Activated effector memory CD4-positive, alpha-beta T cell treated with Interleukin-2 at 50 U/mL for 16 hours (primary cell): Measurements from ENCODE around the gene AFAP1.

Source experiments
- DNase-seq: peaks from one replicate; pipeline ENCODE4 v3.0.0-alpha.2; 2020

Gene AFAP1

DNA sequence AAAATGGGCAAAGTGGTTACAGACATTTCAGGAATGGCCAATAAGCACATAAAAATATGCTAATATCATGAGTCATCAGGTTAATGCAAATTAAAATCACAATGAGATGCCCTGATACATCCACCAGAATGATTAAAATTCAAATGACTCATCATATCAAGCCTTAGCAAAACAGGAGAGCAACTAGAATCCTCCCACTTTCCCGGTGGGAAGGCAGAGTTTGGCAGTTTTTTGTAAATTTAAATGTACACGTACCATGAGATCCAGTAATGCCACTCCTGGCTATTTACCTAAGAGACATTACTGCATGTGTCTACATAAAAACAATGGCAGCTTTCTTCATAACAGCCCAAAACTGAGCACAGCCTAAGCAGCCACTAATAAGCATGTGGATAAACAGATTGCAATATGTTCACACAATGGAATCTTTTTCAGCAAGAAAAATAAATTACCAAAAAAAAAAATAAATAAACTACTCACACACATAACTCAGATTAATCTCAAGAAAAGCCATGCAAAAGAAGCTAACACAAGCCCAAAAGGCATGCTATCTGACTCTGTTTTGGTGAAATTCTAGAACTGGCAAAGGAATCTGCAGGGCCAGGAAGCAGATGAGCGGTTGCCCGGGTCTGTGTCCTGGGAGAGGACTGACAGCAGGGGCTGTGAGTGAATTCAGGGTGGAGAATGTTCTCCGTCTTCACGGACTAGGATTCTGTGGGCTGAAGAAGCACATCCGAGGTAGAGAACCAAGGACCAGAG lies 48.8 kb downstream of the AFAP1 start:
- DNase-seq = no peak

DNA sequence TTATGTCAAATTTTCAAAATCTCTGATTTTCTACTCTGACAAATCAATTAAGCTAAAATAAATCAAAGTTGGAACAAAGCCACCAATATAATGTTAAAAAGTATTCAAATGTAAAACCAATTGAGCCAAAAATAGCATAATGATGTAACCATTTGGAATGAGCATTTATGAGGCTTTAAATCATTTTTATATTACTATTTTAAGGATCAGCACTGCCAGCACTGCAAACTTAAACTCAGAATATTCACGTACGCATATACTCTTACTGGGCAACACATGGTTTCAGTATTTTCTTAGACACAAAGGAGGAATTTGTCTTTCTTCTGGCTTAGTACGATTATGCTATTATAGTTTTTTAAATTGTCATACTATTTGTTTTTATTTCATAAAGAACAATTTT lies 52.2 kb downstream of the AFAP1 start:
- no peak for DNase-seq

DNA sequence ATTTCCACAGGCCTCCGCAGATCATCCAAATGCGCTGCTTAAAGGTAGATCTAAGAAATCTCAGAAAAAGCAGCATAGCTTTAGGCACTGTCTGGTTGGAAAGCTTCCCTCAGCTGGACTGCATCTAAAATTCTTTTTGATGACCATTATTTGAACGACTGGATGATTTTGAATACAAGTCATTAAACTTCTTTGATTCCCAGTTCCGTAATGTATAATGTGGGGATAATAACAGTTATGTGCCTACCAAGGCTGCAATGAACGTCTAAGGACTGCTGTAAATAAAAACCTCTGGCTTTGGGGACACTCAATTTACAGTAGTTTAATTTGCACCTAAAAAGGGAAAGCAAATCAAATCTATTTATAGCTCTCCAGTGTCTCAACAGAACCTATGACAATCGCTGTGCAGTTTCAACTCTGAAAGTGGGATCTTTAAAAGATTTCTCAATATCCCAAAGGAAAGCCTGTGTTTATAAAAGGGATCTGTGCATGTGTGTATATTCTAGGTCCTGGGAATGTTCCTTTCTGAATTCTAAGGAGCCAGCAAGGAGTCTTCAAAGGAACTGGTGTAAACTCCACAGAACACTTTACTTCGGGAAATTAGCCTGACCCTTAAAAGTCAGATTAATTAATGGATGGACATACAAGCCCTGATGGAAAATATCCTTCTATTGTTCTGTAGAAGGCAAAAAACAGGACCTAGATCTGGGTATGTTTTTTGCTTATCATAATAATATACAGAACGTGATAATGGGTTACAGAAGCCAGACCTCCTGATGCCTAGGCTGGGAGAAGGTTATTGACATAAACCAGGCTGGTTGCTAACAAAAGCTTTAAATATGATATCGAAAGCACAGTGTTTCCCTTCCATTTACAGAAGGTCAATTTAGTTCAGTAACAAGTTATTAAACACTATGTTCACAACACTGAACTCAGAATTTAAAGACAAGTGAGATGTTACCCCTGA lies 53.4 kb downstream of the AFAP1 start:
- no peak for DNase-seq

DNA sequence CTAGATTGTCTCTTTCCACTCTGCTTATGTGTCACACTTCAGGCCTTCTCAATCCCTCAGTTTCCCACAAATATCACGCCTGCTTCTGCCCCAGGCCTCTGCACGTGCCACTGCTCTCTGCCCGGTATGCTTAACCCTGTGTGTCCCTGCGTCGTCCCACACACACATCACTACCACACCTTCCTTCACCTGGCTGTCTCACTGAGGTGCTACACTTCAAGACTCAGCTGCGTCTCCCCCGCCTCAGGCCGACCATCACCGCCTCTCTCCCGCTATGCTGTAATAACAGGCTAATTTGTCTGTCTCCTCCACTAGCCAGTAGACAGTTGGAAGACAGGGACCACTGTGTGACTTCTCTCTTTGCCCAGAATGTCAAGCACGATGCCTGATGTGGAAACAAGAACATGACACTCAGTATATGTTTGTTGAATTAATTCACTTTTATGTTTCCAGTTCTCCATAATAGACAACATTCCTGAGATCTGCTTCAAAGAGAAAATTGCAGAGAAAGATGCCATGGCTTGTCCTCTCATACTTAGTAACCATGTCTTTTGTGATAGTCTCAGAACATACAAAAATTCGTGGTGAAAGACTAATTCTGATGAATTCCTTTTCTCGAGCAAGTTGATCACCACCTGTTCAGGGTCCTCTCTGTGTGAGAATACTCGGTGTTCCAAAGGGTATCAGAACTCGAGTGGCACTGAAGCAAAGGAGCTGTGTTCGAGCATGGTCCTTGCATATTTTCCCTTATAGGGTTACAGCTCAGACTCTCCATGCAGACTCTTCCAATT lies 54.2 kb downstream of the AFAP1 start:
- DNase-seq = no peak

DNA sequence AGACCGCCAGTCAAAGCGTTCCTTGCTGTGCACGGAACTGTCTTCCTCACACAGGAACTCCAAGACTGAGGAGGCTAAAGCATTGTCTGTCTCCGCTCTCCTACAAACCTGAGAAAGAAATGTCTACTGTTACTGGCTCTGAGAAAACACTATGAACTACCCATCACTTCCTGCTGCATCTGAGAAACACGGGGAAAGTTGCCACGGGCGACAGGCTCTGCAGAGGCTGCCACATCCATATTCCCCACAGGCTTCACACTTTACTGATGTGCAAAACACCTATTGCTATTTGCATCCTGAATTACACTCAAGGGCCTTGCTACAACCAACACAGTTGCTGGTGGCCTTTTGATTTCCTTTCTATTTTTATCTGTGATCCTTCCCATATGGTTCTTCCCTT lies 59.0 kb downstream of the AFAP1 start:
- DNase-seq = no peak

DNA sequence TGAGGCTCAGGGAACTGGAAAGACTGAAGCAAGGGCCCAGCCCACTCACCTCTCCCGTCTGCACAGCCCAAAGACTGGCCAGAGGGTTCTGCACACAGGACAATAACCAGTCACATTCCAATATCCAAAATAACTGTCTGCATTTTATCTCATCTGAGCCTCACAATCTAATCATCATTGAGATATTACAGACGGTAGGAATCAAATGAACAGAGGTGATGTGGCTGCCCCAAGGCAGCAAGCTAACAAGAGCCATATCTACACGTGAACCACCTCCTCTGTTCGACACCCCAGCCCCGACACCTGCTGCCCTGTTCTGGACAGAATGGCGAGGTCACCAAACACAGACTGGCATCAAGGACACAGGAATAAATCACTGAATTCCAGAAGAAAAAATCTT lies 60.5 kb downstream of the AFAP1 start:
- no peak for DNase-seq

DNA sequence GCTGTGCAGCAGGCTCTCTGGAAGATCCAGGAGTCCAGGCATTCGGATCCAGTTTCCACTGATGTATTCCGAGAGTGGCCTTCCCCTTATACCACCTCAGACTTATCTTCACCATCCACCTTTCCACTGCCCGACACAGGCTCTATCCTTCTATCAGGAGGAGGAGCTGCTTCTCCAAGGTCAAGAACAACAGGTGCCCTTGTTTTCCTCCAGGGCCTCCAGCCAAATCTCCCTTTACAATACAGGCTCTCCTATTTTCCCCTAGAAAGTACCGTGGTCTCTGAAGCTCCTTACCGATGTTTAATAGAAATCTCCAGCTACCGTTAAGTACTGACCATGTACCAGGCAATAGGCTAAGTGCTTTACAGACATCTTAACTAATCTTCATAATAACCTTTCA lies 61.3 kb downstream of the AFAP1 start:
- DNase-seq = no peak

DNA sequence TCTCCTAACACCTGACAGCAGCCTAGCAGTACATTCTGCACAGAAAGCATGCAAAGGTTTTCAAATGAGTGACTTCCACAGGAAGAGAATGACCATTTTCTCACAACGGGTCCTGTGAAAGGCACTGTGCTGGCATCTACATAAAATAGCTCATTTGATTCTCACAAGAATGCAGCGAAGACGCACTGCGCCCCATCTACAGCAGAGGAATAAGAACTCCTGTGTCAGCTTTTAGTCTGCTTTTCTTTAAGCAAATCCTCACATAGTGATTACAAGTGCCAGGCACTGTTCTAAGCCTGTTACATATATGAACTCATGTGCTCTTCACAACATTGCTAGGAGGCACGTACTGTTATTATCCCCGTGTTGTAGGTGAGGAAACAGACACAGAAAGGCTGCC lies 62.5 kb downstream of the AFAP1 start:
- no peak for DNase-seq

DNA sequence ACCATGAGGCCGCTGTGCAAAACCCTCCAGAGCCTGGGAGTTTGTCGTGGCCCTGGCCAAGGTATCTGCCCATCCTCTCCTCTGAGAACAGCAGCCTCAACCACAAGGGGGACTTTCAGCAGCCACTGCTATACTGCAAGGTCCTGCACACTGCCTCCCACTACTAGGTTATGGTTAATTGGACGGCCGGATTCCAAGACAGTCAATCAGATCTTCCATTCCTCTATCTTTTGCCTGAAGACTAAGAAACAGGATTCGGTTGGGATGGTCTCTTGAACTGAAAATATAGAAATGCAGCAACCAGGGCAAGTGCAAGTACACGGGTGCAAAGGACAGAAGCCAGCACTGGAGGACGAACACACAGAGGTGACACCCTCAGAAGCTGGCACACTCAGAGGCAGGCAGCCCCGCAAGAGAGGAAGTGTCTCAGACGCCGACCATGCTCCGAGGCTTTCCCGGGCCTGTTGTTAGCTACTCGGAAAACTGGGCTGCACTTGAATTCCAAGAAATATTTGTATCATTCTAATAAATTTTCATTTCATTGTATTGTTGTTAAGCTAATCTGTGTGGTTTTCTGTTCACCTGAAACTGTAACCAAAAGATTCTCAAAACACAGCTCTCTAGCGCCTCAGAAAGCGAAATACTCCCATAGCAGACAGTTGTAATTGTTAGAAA lies 63.3 kb downstream of the AFAP1 start:
- DNase-seq = peak; percentile 68

DNA sequence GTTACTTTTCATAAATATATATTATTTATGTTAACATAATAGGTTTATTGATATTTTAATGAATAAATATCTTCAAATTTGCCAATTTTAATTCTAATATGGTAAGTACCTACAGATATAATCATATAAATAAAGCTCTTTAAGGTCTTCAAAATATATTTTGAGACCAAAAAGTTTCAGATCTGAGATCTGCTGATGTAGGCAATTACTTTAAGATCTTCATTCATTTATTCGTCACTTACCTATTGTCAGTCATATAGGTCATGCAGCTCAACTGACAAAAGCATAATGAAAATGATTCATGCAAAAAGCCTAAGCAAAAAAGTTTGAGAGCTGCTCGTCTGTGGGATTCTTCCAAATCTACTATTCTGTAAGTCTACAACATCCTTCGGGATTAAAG lies 64.8 kb downstream of the AFAP1 start:
- no peak for DNase-seq

DNA sequence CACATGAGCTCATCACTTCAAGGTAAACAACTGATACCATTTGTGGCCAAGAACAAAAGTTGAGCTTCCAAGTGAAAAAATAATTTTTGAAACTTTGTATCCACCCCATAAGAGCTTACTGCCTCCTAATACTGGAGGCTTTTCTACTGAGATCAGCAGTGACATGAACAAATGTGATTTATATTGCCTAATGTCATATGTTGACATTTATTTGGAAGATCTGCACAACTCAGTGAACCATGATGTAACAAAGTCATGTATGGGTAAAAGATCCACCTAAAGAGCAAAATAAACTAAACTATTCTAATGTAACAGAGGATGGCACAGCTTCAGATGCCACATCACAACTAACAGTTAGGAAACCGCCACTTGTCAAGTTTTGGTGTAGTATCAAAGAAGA lies 65.8 kb downstream of the AFAP1 start:
- DNase-seq = no peak

DNA sequence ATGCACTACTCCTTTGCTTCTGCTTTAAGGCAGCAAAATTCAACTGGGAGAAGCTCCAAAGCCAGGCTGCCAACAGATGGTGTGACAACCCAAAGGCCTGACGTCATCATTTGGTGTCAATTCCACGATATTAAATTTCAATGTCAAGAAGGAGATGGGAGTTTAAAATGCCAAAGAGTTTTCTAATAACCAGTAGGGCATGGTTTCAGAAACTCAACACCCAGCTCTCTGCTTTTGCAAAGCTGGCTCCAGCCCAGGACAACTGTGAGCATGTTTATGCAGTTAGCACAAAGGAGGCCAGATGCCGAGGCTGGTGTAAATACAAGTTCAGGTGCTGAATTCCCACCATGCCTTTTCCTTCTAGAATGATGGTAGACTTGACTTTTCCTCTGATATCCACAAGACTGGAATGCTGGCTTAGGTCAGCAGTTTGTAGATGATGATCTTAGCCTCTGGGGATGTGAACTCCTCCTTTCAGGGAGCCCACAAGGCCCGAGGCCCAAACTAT lies 67.3 kb downstream of the AFAP1 start:
- no peak for DNase-seq

DNA sequence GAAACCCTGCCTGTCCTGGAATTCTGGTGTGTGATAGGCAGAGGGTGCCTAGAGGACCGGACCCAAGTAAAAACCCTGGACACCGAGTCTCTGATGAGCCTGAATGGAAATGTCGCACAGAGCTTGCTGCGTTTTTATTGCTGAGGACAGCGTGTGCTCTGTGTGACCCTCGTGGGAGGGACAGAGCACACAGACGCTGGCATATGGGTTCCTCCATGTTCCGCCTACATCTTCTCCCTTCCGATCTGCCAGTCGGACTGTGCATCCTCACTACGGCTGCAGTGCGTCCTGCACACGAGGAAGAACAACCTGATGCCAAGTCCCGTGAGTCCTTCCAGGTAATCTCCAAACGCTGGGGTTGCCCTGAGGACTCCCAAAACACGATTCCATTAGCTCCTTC lies 68.3 kb downstream of the AFAP1 start:
- no peak for DNase-seq

DNA sequence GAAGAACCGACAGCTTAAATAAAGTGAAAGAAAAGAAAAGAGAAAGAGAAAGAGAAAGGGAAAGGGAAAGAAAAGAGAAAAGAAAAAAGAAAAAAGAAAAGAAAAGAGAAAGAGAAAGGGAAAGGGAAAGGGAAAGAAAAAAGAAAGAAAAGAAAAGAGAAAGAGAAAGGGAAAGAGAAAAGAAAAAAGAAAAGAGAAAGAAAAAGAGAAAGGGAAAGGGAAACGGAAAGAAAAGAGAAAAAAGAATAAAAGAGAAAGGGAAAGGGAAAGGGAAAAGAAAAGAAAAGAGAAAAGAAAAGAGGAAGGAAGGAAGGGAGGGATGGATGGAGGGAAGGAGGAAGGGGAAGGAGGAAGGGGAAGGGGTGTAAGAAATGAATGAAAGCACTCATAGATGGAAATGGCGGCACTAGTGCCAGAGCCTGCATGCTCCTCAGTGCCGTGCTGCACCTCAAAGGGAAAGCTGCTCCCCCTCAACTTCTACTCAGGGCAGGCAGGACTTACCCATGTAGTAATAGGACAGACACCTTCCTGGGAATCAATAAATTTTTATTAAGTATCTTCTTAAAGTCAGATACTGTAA lies 70.7 kb downstream of the AFAP1 start:
- no peak for DNase-seq

DNA sequence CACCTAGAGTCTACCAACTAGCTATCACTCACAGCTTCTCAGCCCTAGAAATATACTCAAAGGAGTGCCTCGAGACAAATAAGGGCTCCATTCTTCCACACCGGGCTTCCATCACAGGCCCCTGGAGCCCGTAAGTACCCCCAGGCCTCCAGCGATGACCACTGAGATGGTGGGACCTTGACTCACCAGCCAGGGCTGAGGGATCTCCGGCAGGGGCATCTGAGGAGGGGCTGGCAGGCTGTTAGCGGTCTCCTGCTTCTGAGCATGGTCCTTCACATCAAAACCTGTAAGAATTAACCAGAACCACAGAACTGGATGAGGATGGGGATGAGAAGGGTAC lies 71.3 kb downstream of the AFAP1 start:
- DNase-seq = no peak

DNA sequence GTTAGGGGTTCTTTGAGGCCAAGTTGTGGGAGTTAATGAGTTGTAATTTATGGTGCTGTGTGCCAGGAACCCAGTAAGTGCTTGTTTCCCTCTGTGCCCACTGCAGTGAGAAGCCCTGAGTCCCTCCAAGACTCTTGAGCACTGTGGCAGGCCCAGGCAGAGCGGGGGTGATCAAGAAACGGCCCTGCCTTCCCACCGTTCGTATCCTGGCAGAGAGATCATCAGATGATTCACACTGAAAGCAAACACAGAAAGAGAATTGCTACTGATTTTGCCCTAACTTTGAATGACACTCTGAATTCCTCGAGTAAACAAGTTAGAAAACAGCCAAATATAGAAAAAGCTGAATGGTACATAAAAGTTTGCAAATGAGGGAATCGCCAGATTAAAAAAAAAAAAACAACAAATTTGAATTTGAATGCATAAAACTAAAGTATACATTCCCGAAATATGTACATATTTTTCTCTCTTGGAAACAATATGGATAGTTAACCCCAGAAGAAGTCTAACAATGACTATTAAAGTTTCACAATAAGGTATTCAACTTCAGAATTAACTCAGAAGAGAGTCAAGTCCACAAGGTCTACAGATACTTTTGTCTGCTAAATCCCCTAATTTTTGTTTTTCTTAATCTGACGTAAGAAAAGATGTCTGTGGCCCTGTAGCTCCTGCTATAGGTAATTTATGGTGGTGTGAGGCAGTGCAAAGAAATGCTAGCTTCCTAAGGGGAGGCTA lies 71.8 kb downstream of the AFAP1 start:
- no peak for DNase-seq

DNA sequence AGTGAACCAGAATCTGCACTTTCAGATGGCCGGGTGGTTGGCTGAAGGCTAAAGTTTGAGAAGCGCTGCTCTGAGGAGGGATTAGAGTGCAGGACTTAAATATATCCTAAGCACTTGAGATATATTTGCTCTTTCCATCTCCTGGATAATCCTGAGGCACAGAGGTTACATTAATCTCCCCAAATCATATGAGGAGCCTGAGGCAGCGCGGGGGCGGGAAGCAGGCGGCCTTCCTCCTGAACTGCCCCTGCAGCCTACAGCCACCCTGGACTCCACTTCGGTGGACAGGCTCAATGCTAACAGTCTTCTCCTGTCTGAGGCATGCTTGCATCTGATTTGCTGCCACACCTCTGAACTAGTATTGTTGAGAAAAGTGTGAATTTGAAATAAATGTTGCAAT lies 72.5 kb downstream of the AFAP1 start:
- no peak for DNase-seq

DNA sequence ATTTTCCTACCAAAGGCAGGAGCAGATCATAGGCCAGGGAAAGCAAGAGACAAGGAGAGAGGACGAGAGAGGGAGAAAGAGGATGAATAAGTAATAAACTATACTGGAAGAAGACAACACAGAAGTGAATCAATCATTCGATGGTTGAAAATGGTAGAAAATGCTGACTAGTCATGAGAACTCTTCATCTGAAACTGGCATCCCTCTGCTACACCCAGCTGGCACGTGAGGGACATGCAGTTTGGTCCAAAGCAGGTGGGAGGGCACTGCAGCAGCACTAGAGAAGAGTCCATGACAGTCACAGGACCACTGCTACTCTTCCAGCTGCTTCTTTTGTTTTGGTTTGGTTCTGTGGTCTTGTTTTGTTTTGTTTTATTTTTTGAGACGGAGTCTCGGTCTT lies 74.1 kb downstream of the AFAP1 start:
- no peak for DNase-seq

DNA sequence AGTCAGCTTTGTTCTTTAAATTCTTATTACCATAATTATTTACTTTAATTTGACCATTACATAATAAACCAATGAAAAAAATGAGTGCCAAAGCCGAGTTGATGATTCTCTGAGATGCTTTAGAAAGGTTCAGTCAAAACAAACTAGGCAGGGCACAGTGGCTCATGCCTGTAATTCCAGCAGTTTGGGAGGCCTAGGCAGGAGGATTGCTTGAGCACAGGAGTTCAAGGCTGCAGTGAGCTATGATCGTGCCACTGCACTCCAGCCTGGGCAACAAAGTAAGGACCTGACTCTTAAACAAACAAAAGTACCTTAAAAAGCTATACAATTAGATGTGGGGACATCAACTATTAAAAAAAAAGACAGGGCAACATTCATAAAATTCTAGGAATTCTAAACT lies 75.0 kb downstream of the AFAP1 start:
- DNase-seq = no peak

DNA sequence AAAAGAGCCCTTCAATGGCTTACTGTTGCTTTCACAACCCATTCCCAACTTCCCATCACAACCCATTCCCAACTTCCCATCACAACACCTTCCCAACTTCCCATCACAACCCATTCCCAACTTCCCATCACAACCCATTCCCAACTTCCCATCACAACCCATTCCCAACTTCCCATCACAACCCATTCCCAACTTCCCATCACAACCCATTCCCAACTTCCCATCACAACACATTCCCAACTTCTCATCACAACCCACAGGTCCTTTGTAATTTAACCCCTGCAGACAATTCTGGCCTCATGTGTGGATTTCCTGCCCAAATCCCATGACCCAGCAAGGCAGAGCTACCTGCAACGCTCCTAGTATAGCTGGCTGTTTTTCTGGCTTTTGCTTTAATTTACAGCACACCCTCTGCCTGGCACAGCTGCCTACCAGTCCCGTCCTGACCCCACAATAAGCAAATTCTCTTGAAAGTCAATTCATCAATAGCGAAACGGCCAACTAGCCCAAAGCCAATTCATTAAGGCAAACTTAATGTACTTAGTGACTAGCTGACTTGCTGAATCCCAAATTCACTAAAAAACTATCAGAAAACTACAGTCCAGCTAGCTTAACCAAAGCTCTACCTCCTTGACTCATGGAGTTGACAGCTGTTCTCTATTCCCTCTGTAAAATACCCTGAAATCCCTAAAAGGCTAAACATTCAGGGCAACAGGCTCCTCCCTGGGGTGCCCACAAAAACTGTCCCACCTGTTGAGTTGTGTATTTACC lies 75.6 kb downstream of the AFAP1 start:
- DNase-seq = no peak
